Natural killer cell (primary cell): Measurements from ENCODE around the gene HSD3B2. TPM values are rescaled to one million over a fixed set of nuclear protein-coding genes. Genes with fewer than 3 reads are reported as not detected.

ENCODE experiments used
- ATAC-seq, 3 donors: fragments of 150-1000 bp in 2 of 3; fragments of 200-7000 bp in 1 of 3; cut with Tn5 transposase; 1 replicate in 1 of 3; 2 replicates in 2 of 3; pipeline ENCODE4 v1.10.0; 2021; ENCODE audit warnings: mild to moderate bottlenecking in 2 of 3, moderate library complexity in 2 of 3
- DNase-seq, 2 donors: peaks; one replicate each; pipeline versions ENCODE4 v3.0.0 to v3.0.0-alpha.2; 2013 to 2021; ENCODE audit warnings: mixed read lengths in 1 of 2
- H3K27ac ChIP-seq: one replicate; pipeline ENCODE4 v1.5.1; 2013; ENCODE audit warnings: mild to moderate bottlenecking, low read length
- H3K27me3 ChIP-seq: one replicate; pipeline ENCODE4 v1.6.1; 2013; ENCODE audit warnings: low read length; ENCODE audit not compliant: control insufficient read depth, insufficient read depth
- H3K36me3 ChIP-seq: one replicate; pipeline ENCODE4 v1.6.1; 2013; ENCODE audit warnings: low read length; ENCODE audit not compliant: control insufficient read depth, insufficient read depth
- H3K4me1 ChIP-seq: one replicate; pipeline ENCODE4 v1.6.1; 2013; ENCODE audit warnings: low read length; ENCODE audit not compliant: control insufficient read depth, insufficient read depth
- H3K4me3 ChIP-seq: one replicate; pipeline ENCODE4 v1.5.1; 2013; ENCODE audit warnings: low read length
- H3K9me3 ChIP-seq: one replicate; pipeline ENCODE4 v1.6.1; 2013; ENCODE audit warnings: low read length; ENCODE audit not compliant: control insufficient read depth, insufficient read depth
- H3K27ac Mint-ChIP-seq, 2 donors: one replicate each; pipeline ENCODE4 v1.8.0; 2022; ENCODE audit warnings: mild to moderate bottlenecking in 2 of 2, mixed read lengths in 2 of 2, moderate library complexity in 1 of 2
- H3K27me3 Mint-ChIP-seq, 2 donors: one replicate each; pipeline ENCODE4 v1.8.0; 2022; ENCODE audit warnings: low read depth in 2 of 2, mixed read lengths in 2 of 2
- H3K36me3 Mint-ChIP-seq: one replicate; pipeline ENCODE4 v1.8.0; 2022; ENCODE audit warnings: mixed read lengths
- H3K4me1 Mint-ChIP-seq, 2 donors: one replicate each; pipeline ENCODE4 v1.8.0; 2022; ENCODE audit warnings: mixed read lengths in 2 of 2
- H3K4me3 Mint-ChIP-seq: one replicate; pipeline ENCODE4 v1.8.0; 2022; ENCODE audit warnings: mild to moderate bottlenecking, moderate library complexity, mixed read lengths
- H3K9me3 Mint-ChIP-seq, 2 donors: one replicate each; pipeline ENCODE4 v1.8.0; 2022; ENCODE audit warnings: mixed read lengths in 2 of 2
- WGBS: methylation state at CpG from one replicate; pipeline ENCODE4 v1.1.7; 2013; ENCODE audit warnings: missing lambda C conversion rate; ENCODE audit not compliant: insufficient coverage; 5-methylcytosine and 5-hydroxymethylcytosine counted together
- intact Hi-C: fragments of 100-400 bp; cut with micrococcal nuclease; formaldehyde crosslinking; loops from one replicate; pipeline ENCODE4 v1.14.2; 2022
- total RNA-seq, 4 donors: library from RNA; stranded (reverse); fragments of 120-200 nt in 1 of 4; gene quantifications; one replicate each; pipeline versions ENCODE4 v1.2.3 to v1.2.4, GENCODE V29; 2013 to 2022
- TF ChIP-seq, protein P1 (sequence below): fragments of 200-600 bp; IDR thresholded peaks from one replicate; pipeline ENCODE4 v1.8.0; 2022; ENCODE audit warnings: antibody characterized with exemption

Gene HSD3B2
- total RNA-seq, 3 donors from 2014 or later (not counting 1 experiment from before 2014, with no cell fraction given), result not detected

DNA sequence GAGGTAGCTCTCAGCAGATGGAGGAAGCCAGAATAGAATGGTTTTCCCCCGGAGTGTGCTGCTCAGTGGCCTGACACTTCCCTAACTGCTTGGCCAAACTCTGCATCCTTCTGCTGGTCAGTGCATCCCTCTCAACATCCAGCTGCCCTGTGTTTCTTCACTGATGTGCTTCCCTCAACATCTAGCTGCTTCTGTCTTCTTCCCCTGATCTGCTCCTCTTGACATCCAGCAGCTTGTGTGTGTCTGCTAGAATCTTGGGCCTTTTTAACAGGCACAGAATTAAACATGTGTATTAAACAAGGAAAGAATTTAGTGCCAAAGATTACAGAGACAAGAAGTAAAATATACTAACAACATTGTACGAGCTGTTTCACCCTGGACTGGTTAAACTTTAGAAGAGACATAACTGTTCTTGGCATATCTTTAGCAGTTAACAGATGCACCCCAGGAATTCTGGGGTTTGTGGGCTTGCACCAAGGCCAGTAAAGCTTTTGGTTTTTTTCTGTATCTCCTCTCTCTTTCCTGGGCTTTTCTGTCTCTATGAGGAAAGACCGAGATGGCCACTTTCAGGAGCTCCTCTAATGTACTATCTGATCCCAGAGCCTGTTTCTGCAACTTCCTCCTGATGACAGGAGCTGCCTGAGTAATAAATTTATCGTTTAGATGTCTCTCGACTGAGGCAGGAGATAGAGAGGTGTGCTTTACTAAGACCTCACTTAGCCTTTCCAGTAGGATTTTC is 57.3 kb downstream of the HSD3B2 start:
- no peaks in the 10 kb centered on the region for H3K36me3 Mint-ChIP-seq
- no peaks in the 10 kb centered on the region for H3K9me3 ChIP-seq
- TF ChIP-seq, protein P1, sequence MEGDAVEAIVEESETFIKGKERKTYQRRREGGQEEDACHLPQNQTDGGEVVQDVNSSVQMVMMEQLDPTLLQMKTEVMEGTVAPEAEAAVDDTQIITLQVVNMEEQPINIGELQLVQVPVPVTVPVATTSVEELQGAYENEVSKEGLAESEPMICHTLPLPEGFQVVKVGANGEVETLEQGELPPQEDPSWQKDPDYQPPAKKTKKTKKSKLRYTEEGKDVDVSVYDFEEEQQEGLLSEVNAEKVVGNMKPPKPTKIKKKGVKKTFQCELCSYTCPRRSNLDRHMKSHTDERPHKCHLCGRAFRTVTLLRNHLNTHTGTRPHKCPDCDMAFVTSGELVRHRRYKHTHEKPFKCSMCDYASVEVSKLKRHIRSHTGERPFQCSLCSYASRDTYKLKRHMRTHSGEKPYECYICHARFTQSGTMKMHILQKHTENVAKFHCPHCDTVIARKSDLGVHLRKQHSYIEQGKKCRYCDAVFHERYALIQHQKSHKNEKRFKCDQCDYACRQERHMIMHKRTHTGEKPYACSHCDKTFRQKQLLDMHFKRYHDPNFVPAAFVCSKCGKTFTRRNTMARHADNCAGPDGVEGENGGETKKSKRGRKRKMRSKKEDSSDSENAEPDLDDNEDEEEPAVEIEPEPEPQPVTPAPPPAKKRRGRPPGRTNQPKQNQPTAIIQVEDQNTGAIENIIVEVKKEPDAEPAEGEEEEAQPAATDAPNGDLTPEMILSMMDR, result no peak
- 48% methylated on average over 5 of the region's 5 CpGs for WGBS
- peaks cover 0 to 3% of the 10 kb centered on the region in 2 donors for H3K9me3 Mint-ChIP-seq
- no peak overlapping the region for H3K27ac ChIP-seq
- no peak overlapping the region for H3K4me3 ChIP-seq
- ATAC-seq (no peak), DNase-seq (no peak)
- no peaks in the 10 kb centered on the region for H3K36me3 ChIP-seq
- no peaks in the 10 kb centered on the region for H3K27me3 ChIP-seq
- no peaks in the 10 kb centered on the region for H3K4me1 Mint-ChIP-seq
- peaks cover 0 to 3% of the 10 kb centered on the region in 2 donors for H3K27me3 Mint-ChIP-seq
- no peak overlapping the region for H3K4me3 Mint-ChIP-seq
- H3K4me1 ChIP-seq, result no peaks in the 10 kb centered on the region
- no peak overlapping the region for H3K27ac Mint-ChIP-seq
- intact Hi-C loops, result no loop called here

Other genes starting within 250 kb of the HSD3B2 start
- gene HAO2, start 46.4 kb upstream of the HSD3B2 start, total RNA-seq, result not detected
- gene HSD3B1, start 92.1 kb downstream of the HSD3B2 start, total RNA-seq, result not detected
- gene ZNF697, start 233.1 kb downstream of the HSD3B2 start, total RNA-seq, result under 1 TPM in 2 of 3 donors, not detected in 1; 0.09 to 0.45 TPM